Urinary bladder (tissue), 4 donors: ENCODE results near the gene CREB5. TPM values are rescaled to one million over a fixed set of nuclear protein-coding genes. Genes with fewer than 3 reads are reported as not detected.
A peak's percentile ranks its signal among the peaks of the same experiment; 100 is the strongest.

Source experiments
- DNase-seq: peaks from one replicate; pipeline ENCODE4 v3.0.0-alpha.2; 2015; ENCODE audit errors: extremely low spot score
- H3K27ac ChIP-seq: one replicate; pipeline ENCODE4 v1.5.1; 2013; ENCODE audit warnings: low read depth, mild to moderate bottlenecking, moderate library complexity
- H3K36me3 ChIP-seq: one replicate; pipeline ENCODE4 v1.6.1; 2013; ENCODE audit warnings: mild to moderate bottlenecking, moderate library complexity; ENCODE audit not compliant: insufficient read depth
- H3K4me1 ChIP-seq: one replicate; pipeline ENCODE4 v1.6.1; 2013; ENCODE audit warnings: mild to moderate bottlenecking, moderate library complexity; ENCODE audit not compliant: insufficient read depth
- H3K4me3 ChIP-seq: one replicate; pipeline ENCODE4 v1.5.1; 2013; ENCODE audit warnings: low read depth, low read length
- WGBS: extraction: QIAGEN DNeasy Blood & Tissue Kit; methylation state at CpG from one replicate; pipeline ENCODE4 v1.1.7; 2013; 5-methylcytosine and 5-hydroxymethylcytosine counted together
- polyA plus RNA-seq: library from polyadenylated mRNA; stranded (reverse); fragments of 200-250 nt; gene quantifications from one replicate; pipeline ENCODE4 v1.2.3, GENCODE V29; 2013
- total RNA-seq: library from RNA; depleted of rRNA; stranded (reverse); fragments of >200 nt; gene quantifications from one replicate; pipeline ENCODE4 v1.2.3, GENCODE V29; 2014
- donor health status: healthy with polysubstance abuse.
- donor health status: healthy.

Gene CREB5
- total and polyA plus RNA-seq, 2 donors, result 6.5 to 53.5 TPM

- 53% methylated on average over 11 of the region's 11 CpGs for WGBS
- H3K4me3 ChIP-seq, result no peak overlapping the region
- H3K4me1 ChIP-seq, result no peaks in the 10 kb centered on the region
- H3K27ac ChIP-seq, result no peak overlapping the region
- H3K36me3 ChIP-seq, result no peaks in the 10 kb centered on the region
- peak; percentile 67 for DNase-seq
Measured at GRCh38 chr7:28732071-28732869, 320.0 kb downstream of the CREB5 start.

DNA sequence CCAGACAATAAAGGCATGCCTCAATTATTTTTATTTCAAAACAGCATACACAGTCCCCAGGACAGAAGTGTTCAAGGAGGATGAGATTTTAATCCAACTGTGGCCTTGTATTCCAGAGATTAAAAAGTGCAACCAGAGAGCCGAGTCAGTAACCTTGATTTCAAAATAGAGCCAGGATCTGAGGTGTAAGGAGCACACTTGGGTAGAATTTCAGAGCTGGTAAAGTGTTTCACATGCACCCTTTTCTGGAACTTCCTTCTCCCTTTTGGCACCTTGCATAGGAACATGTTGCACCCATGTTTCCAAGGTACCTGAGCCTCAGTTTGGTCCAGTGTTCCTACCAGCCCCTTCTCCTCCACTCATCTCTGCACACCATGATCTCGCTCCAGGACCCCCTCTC lies 320.7 kb downstream of the CREB5 start:
- 85% methylated on average over 2 of the region's 2 CpGs for WGBS
- no peaks in the 10 kb centered on the region for H3K4me1 ChIP-seq
- no peak overlapping the region for H3K27ac ChIP-seq
- H3K4me3 ChIP-seq, result no peak overlapping the region
- no peaks in the 10 kb centered on the region for H3K36me3 ChIP-seq
- no peak for DNase-seq

GRCh38 chr7:28738412-28738811 lies 326.1 kb downstream of the CREB5 start:
- no peaks in the 10 kb centered on the region for H3K4me1 ChIP-seq
- 48% methylated on average over 5 of the region's 5 CpGs for WGBS
- no peak for DNase-seq
- H3K4me3 ChIP-seq, result no peak overlapping the region
- no peaks in the 10 kb centered on the region for H3K36me3 ChIP-seq
- no peak overlapping the region for H3K27ac ChIP-seq

GRCh38 chr7:28739128-28739527 lies 326.8 kb downstream of the CREB5 start:
- H3K36me3 ChIP-seq, result no peaks in the 10 kb centered on the region
- no peak overlapping the region for H3K27ac ChIP-seq
- DNase-seq, result no peak
- H3K4me3 ChIP-seq, result no peak overlapping the region
- 90% methylated on average over 3 of the region's 3 CpGs for WGBS
- no peaks in the 10 kb centered on the region for H3K4me1 ChIP-seq

DNA sequence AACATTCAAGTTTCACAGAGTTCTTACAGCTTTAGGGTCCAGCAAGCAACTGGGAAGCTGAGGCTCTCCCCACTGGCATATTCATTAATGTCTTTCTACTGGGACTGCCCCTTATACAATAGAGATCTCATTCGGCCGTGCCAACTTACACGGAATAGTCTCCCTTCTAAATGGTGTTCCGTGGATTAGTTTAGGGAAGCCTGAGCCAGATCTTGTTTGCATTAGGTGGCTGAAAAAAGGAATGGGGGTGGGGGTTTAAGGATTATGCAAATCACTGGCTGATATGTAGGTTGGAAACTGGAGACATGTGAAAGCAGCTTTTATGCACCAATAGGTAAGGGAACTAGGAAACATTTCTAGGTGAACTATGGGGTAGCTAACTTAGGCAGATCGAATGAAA lies 327.5 kb downstream of the CREB5 start:
- no peaks in the 10 kb centered on the region for H3K36me3 ChIP-seq
- H3K27ac ChIP-seq, result no peak overlapping the region
- H3K4me3 ChIP-seq, result no peak overlapping the region
- no peaks in the 10 kb centered on the region for H3K4me1 ChIP-seq
- 80% methylated on average over 5 of the region's 5 CpGs for WGBS
- DNase-seq, result no peak

DNA sequence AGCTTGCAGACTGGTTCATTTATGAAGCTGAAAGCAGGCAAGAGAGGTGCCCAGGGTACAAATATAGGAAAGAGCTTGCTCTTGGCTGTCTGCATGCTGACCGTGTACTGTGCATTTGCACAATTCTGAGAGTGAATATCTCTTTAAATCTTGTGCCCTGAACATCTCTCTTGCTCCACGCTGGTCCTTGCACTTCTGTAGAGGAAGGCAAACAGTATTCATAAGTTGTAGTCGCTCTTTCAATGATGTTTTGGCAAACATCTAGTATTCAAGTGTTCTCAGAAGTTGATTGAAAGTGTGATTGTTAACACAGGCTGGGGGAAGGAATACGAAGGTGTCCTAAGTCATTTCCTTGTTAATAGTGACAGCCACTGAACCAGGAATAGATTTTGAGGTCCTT lies 332.6 kb downstream of the CREB5 start:
- no peak for DNase-seq
- Histone ChIP-seq H3K36me3 (no peaks in the 10 kb centered on the region), H3K27ac (no peak overlapping the region), H3K4me3 (no peak overlapping the region), H3K4me1 (no peaks in the 10 kb centered on the region)
- WGBS, result 60% methylated on average over 4 of the region's 4 CpGs

GRCh38 chr7:28745351-28745750 lies 333.0 kb downstream of the CREB5 start:
- no peak overlapping the region for H3K4me3 ChIP-seq
- H3K36me3 ChIP-seq, result no peaks in the 10 kb centered on the region
- H3K27ac ChIP-seq, result no peak overlapping the region
- H3K4me1 ChIP-seq, result no peaks in the 10 kb centered on the region
- 60% methylated on average over 3 of the region's 3 CpGs for WGBS
- DNase-seq, result no peak

DNA sequence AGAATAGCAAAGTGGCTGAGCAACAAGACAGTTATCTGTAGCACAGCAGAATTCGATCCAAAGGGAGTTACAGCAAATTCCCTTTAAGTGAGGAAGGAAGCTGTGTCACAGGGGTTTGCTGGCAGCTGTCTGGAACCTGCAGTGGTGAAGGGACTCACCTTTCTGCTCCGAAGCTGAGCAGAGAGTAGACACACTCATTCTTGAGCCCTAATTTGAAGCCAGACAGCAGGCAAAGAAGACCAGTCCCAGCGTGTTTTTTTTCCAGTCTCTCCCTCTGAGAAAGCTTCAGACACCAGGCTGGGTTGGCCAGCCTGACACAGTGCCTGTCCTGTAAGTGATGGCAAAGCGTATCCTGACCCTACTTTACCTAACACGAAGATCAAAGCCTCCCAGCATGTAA lies 335.1 kb downstream of the CREB5 start:
- H3K27ac ChIP-seq, result no peak overlapping the region
- WGBS, result 69% methylated on average over 5 of the region's 5 CpGs
- no peaks in the 10 kb centered on the region for H3K36me3 ChIP-seq
- no peak overlapping the region for H3K4me3 ChIP-seq
- no peak for DNase-seq
- H3K4me1 ChIP-seq, result no peaks in the 10 kb centered on the region

- 73% methylated on average over 3 of the region's 3 CpGs for WGBS
- DNase-seq, result no peak
- no peak overlapping the region for H3K4me3 ChIP-seq
- no peaks in the 10 kb centered on the region for H3K4me1 ChIP-seq
- H3K36me3 ChIP-seq, result no peaks in the 10 kb centered on the region
- no peak overlapping the region for H3K27ac ChIP-seq
Measured at GRCh38 chr7:28747854-28748253, 335.5 kb downstream of the CREB5 start.

- WGBS, result 73% methylated on average over 4 of the region's 4 CpGs
- no peak overlapping the region for H3K27ac ChIP-seq
Measured at GRCh38 chr7:28748346-28748745, 336.0 kb downstream of the CREB5 start.

DNA sequence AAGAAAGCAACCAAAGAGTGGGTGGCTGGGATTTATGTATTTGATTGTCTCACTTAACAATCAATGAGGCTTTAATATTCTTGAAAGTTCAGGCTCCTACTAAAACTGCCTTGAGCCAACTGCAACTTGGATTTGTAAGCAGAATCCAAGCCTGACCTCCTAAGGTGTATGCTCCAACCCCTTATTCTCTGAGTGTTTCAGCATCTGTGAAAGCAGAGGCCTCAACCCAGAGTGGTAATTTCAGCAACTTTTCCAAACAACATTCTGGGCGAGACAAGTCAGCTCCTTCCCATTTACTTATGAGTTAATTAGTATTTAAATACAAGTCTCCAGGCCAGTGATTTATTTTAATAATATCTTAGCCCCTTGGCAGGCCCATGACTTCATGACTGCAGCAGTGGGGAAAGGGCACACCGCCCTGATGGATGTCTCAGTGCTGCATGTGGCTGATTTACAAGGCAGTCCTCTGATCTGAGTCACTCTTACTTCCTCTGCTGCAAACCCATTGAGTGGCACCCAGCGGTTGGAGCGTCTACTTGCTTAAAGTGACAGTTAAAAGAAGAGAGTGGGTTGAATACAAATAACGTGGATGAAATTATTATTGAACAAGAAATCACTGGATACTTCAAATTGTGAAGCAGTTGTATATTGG lies 336.7 kb downstream of the CREB5 start:
- Histone ChIP-seq H3K27ac (no peak overlapping the region), H3K4me1 (no peaks in the 10 kb centered on the region), H3K36me3 (no peaks in the 10 kb centered on the region), H3K4me3 (no peak overlapping the region)
- 80% methylated on average over 5 of the region's 5 CpGs for WGBS
- DNase-seq, result no peak

More at GRCh38 chr7:28748346-28748745, 336.0 kb downstream of the CREB5 start:
- H3K4me3 ChIP-seq, result no peak overlapping the region
- no peaks in the 10 kb centered on the region for H3K36me3 ChIP-seq
- no peak for DNase-seq
- H3K4me1 ChIP-seq, result no peaks in the 10 kb centered on the region

GRCh38 chr7:28749638-28750037 lies 337.3 kb downstream of the CREB5 start:
- no peak for DNase-seq
- Histone ChIP-seq H3K27ac (no peak overlapping the region), H3K4me1 (no peaks in the 10 kb centered on the region), H3K4me3 (no peak overlapping the region), H3K36me3 (no peaks in the 10 kb centered on the region)
- WGBS, result 21% methylated on average over 2 of the region's 2 CpGs

DNA sequence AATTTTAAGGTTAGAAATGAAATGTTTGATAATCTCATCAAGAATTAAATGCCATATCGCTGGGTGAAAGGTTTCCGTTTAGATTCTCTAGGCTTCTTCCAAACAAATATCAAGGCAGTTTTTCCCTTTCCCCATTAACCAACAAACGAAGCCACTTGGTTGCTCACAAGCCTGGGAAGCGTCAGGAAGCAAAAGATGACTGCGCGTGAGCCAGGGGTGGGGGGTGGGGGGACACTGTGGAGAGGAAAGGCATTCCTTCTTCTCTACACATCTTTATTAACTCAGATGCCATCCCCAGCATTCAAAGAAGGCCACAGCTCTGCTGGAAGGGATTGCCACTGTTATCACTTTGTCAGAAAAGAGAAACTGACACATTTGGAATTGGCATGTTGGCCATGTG lies 338.7 kb downstream of the CREB5 start:
- DNase-seq, result no peak
- H3K4me3 ChIP-seq, result no peak overlapping the region
- no peak overlapping the region for H3K27ac ChIP-seq
- WGBS, result 93% methylated on average over 6 of the region's 6 CpGs
- no peaks in the 10 kb centered on the region for H3K4me1 ChIP-seq
- no peaks in the 10 kb centered on the region for H3K36me3 ChIP-seq

DNA sequence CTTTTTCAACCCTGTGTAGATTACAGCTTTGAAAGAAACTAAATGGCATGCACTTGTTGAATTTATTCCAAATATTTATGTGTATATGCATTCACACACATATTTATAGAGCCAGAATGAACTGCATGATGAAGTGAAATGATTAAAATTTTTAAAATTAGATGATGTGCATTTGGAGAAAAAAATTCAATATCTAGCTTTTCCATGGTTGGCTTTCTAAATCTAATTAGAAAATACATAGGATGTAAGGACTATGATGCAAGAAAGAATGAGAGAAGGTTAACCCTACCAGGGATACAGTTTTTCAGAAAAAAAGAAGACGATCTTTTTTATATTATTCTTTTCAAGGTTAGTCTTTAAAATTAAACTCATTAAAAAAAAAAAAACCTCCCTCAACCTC lies 341.3 kb downstream of the CREB5 start:
- no peaks in the 10 kb centered on the region for H3K4me1 ChIP-seq
- H3K36me3 ChIP-seq, result no peaks in the 10 kb centered on the region
- no peak overlapping the region for H3K4me3 ChIP-seq
- no peak overlapping the region for H3K27ac ChIP-seq
- DNase-seq, result no peak
- WGBS, result 87% methylated on average over 1 of the region's 1 CpG
